Stimulated activated CD8-positive, alpha-beta memory T cell treated with anti-CD3 and anti-CD28 coated beads, Interleukin-12 subunit alpha, Interleukin-12 subunit beta, amount 100 ng/mL, for 24 hours (primary cell): ENCODE measurements around the gene ALDH16A1.

Source experiments
- DNase-seq: peaks from one replicate; pipeline ENCODE4 v3.0.0-alpha.2; 2020; ENCODE audit errors: extremely low read depth

The ALDH16A1 gene

GRCh38 chr19:49488046-49488862 lies 35.2 kb downstream of the ALDH16A1 start:
- no peak for DNase-seq

GRCh38 chr19:49488863-49489537 lies 36.0 kb downstream of the ALDH16A1 start:
- DNase-seq, result no peak

- no peak for DNase-seq
Measured at GRCh38 chr19:49489601-49490167, 36.7 kb downstream of the ALDH16A1 start.

GRCh38 chr19:49490287-49491029 lies 37.4 kb downstream of the ALDH16A1 start:
- no peak for DNase-seq

- no peak for DNase-seq
Measured at GRCh38 chr19:49491030-49491803, 38.2 kb downstream of the ALDH16A1 start.

- DNase-seq, result no peak
Measured at GRCh38 chr19:49491804-49492572, 39.0 kb downstream of the ALDH16A1 start.

GRCh38 chr19:49492573-49493405 lies 39.8 kb downstream of the ALDH16A1 start:
- no peak for DNase-seq

- no peak for DNase-seq
Measured at GRCh38 chr19:49496574-49497008, 43.6 kb downstream of the ALDH16A1 start.

GRCh38 chr19:49497047-49497788 lies 44.2 kb downstream of the ALDH16A1 start:
- DNase-seq, result no peak

GRCh38 chr19:49497789-49498103 lies 44.7 kb downstream of the ALDH16A1 start:
- DNase-seq, result no peak

GRCh38 chr19:49498475-49498874 lies 45.5 kb downstream of the ALDH16A1 start:
- no peak for DNase-seq

- no peak for DNase-seq
Measured at GRCh38 chr19:49499030-49499670, 46.1 kb downstream of the ALDH16A1 start.

GRCh38 chr19:49502866-49503581 lies 50.0 kb downstream of the ALDH16A1 start:
- no peak for DNase-seq

- DNase-seq, result no peak
Measured at GRCh38 chr19:49503582-49503962, 50.5 kb downstream of the ALDH16A1 start.

- DNase-seq, result no peak
Measured at GRCh38 chr19:49506575-49507105, 53.6 kb downstream of the ALDH16A1 start.

- no peak for DNase-seq
Measured at GRCh38 chr19:49507803-49508494, 54.9 kb downstream of the ALDH16A1 start.
